ENCODE data around the gene TOR1A.

Gene TOR1A

GRCh38 chr9:129815278-129815677, 8.7 kb downstream of the TOR1A start:
- H3K79me2 ChIP-seq (ENCODE audit: insufficient read depth, low read length) = no peaks in the 10 kb centered on the region
- no peaks in the 10 kb centered on the region for H3K4me1 ChIP-seq (ENCODE audit: insufficient read depth, low read length, poor library complexity, severe bottlenecking)
- H3K9me3 ChIP-seq (ENCODE audit: insufficient read depth, low read depth, low read length) = no peaks in the 10 kb centered on the region
- H3K9ac ChIP-seq (ENCODE audit: low read depth, low read length, poor library complexity, severe bottlenecking) = no peak overlapping the region
- no peaks in the 10 kb centered on the region for H4K20me1 ChIP-seq (ENCODE audit: insufficient read depth, low read length, poor library complexity, severe bottlenecking)
- no peak overlapping the region for H2AFZ ChIP-seq (ENCODE audit: low read length)
- no peaks in the 10 kb centered on the region for H3K9me2 ChIP-seq (replicated peaks; ENCODE audit: low read depth, low read length)
- TF ChIP-seq CTCF (conservative IDR thresholded peaks at IDR 0.05; ENCODE audit: low read length) = no peak
- H3K4me2 ChIP-seq (ENCODE audit: low read depth, low read length, poor library complexity, severe bottlenecking) = no peak overlapping the region
- H3K36me3 ChIP-seq (ENCODE audit: insufficient read depth, low read length) = no peaks in the 10 kb centered on the region; the same call in 1 of the 2 replicates
- no peaks in the 10 kb centered on the region for H3K27me3 ChIP-seq (ENCODE audit: insufficient read depth, low read length, poor library complexity, severe bottlenecking)
- no peaks in the 10 kb centered on the region for H3F3A ChIP-seq (ENCODE audit: low read depth)
- H3K4me3 ChIP-seq (ENCODE audit: low read length, poor library complexity, severe bottlenecking) = no peak overlapping the region

- no peaks in the 10 kb centered on the region for H3K4me1 ChIP-seq (ENCODE audit: insufficient read depth, low read length, poor library complexity, severe bottlenecking)
- H3K4me3 ChIP-seq (ENCODE audit: low read length, poor library complexity, severe bottlenecking) = no peak overlapping the region
- no peaks in the 10 kb centered on the region for H3K27me3 ChIP-seq (ENCODE audit: insufficient read depth, low read length, poor library complexity, severe bottlenecking)
- no peak overlapping the region for H3K4me2 ChIP-seq (ENCODE audit: low read depth, low read length, poor library complexity, severe bottlenecking)
- H3K9me2 ChIP-seq (replicated peaks; ENCODE audit: low read depth, low read length) = no peaks in the 10 kb centered on the region
- H3K79me2 ChIP-seq (ENCODE audit: insufficient read depth, low read length) = no peaks in the 10 kb centered on the region
- H3F3A ChIP-seq (ENCODE audit: low read depth) = no peaks in the 10 kb centered on the region
- no peaks in the 10 kb centered on the region; the same call in 1 of the 2 replicates for H3K36me3 ChIP-seq (ENCODE audit: insufficient read depth, low read length)
- TF ChIP-seq CTCF (conservative IDR thresholded peaks at IDR 0.05; ENCODE audit: low read length) (no peak), EZH2phosphoT487 (IDR thresholded peaks at IDR 0.05; ENCODE audit: borderline replicate concordance) (no peak)
- no peaks in the 10 kb centered on the region for H3K9me3 ChIP-seq (ENCODE audit: insufficient read depth, low read depth, low read length)
- H4K20me1 ChIP-seq (ENCODE audit: insufficient read depth, low read length, poor library complexity, severe bottlenecking) = no peaks in the 10 kb centered on the region
- H2AFZ ChIP-seq (ENCODE audit: low read length) = no peak overlapping the region
- H3K9ac ChIP-seq (ENCODE audit: low read depth, low read length, poor library complexity, severe bottlenecking) = no peak overlapping the region
These were observed 9.3 kb downstream of the TOR1A start for GRCh38 chr9:129814432-129815223.

- H3K9ac ChIP-seq (ENCODE audit: low read depth, low read length, poor library complexity, severe bottlenecking) = no peak overlapping the region
- H3K27me3 ChIP-seq (ENCODE audit: insufficient read depth, low read length, poor library complexity, severe bottlenecking) = no peaks in the 10 kb centered on the region
- no peaks in the 10 kb centered on the region for H3K4me1 ChIP-seq (ENCODE audit: insufficient read depth, low read length, poor library complexity, severe bottlenecking)
- H2AFZ ChIP-seq (ENCODE audit: low read length) = no peak overlapping the region
- no peaks in the 10 kb centered on the region for H3K9me2 ChIP-seq (replicated peaks; ENCODE audit: low read depth, low read length)
- no peak overlapping the region for H3K4me3 ChIP-seq (ENCODE audit: low read length, poor library complexity, severe bottlenecking)
- no peaks in the 10 kb centered on the region for H3K79me2 ChIP-seq (ENCODE audit: insufficient read depth, low read length)
- H3K36me3 ChIP-seq (ENCODE audit: insufficient read depth, low read length) = no peaks in the 10 kb centered on the region; the same call in 1 of the 2 replicates
- no peak overlapping the region for H3K4me2 ChIP-seq (ENCODE audit: low read depth, low read length, poor library complexity, severe bottlenecking)
- H3F3A ChIP-seq (ENCODE audit: low read depth) = no peaks in the 10 kb centered on the region
- TF ChIP-seq EZH2phosphoT487 (IDR thresholded peaks at IDR 0.05; ENCODE audit: borderline replicate concordance) = no peak
- no peak for TF ChIP-seq CTCF (conservative IDR thresholded peaks at IDR 0.05; ENCODE audit: low read length)
- no peaks in the 10 kb centered on the region for H3K9me3 ChIP-seq (ENCODE audit: insufficient read depth, low read depth, low read length)
- no peaks in the 10 kb centered on the region for H4K20me1 ChIP-seq (ENCODE audit: insufficient read depth, low read length, poor library complexity, severe bottlenecking)
These were observed 10.3 kb downstream of the TOR1A start for GRCh38 chr9:129813661-129814060.
